Mucosa of stomach (tissue), 1 donor: ENCODE measurements around the gene TEX261.

ENCODE experiments used
- H3K27me3 ChIP-seq: one replicate; pipeline ENCODE4 v1.7.0; 2013; ENCODE audit warnings: mild to moderate bottlenecking, low read length; ENCODE audit not compliant: control insufficient read depth, insufficient read depth
- H3K36me3 ChIP-seq: one replicate; pipeline ENCODE4 v1.7.0; 2013; ENCODE audit warnings: low read length; ENCODE audit not compliant: control insufficient read depth, insufficient read depth
- H3K4me1 ChIP-seq: one replicate; pipeline ENCODE4 v1.7.0; 2013; ENCODE audit warnings: mild to moderate bottlenecking, low read length; ENCODE audit not compliant: control insufficient read depth, insufficient read depth
- H3K4me3 ChIP-seq: one replicate; pipeline ENCODE4 v1.7.0; 2013; ENCODE audit warnings: low read length
- H3K9ac ChIP-seq: one replicate; pipeline ENCODE4 v1.7.0; 2013; ENCODE audit warnings: mild to moderate bottlenecking, low read length, moderate library complexity
- H3K9me3 ChIP-seq: one replicate; pipeline ENCODE4 v1.7.0; 2013; ENCODE audit warnings: mild to moderate bottlenecking, low read length, moderate library complexity; ENCODE audit not compliant: control insufficient read depth
- donor health status: Pancreatic carcinoma.

The TEX261 gene

GRCh38 chr2:70995426-70995729 is 705 bp upstream of the TEX261 start:
- H3K4me3 ChIP-seq: peak overlapping the region; percentile 93
- no peaks in the 10 kb centered on the region for H3K36me3 ChIP-seq
- peaks cover 15% of the 10 kb centered on the region for H3K4me1 ChIP-seq
- H3K9me3 ChIP-seq: no peaks in the 10 kb centered on the region
- no peaks in the 10 kb centered on the region for H3K27me3 ChIP-seq
- peak overlapping the region; percentile 72 for H3K9ac ChIP-seq

- Histone ChIP-seq H3K4me1 (peaks cover 15% of the 10 kb centered on the region), H3K4me3 (peak overlapping the region; percentile 43), H3K36me3 (no peaks in the 10 kb centered on the region), H3K9me3 (no peaks in the 10 kb centered on the region), H3K9ac (peak overlapping the region; percentile 89), H3K27me3 (no peaks in the 10 kb centered on the region)
Measured at GRCh38 chr2:70994009-70994698, 519 bp downstream of the TEX261 start.

- Histone ChIP-seq H3K4me3 (no peak overlapping the region), H3K9ac (peak overlapping the region; percentile 89), H3K27me3 (no peaks in the 10 kb centered on the region), H3K36me3 (no peaks in the 10 kb centered on the region), H3K9me3 (no peaks in the 10 kb centered on the region), H3K4me1 (peaks cover 15% of the 10 kb centered on the region)
Measured at GRCh38 chr2:70992945-70993853, 1.5 kb downstream of the TEX261 start.

- no peak overlapping the region for H3K9ac ChIP-seq
Measured at GRCh38 chr2:70991742-70992141, 2.9 kb downstream of the TEX261 start.

GRCh38 chr2:70991142-70991541 is 3.5 kb downstream of the TEX261 start:
- Histone ChIP-seq H3K4me3 (no peak overlapping the region), H3K9ac (no peak overlapping the region), H3K4me1 (peaks cover 15% of the 10 kb centered on the region), H3K9me3 (no peaks in the 10 kb centered on the region), H3K36me3 (no peaks in the 10 kb centered on the region), H3K27me3 (no peaks in the 10 kb centered on the region)

More at GRCh38 chr2:70991742-70992141, 2.9 kb downstream of the TEX261 start:
- Histone ChIP-seq H3K9me3 (no peaks in the 10 kb centered on the region), H3K4me1 (peaks cover 15% of the 10 kb centered on the region), H3K27me3 (no peaks in the 10 kb centered on the region), H3K4me3 (no peak overlapping the region), H3K36me3 (no peaks in the 10 kb centered on the region)

GRCh38 chr2:70990216-70990615 is 4.5 kb downstream of the TEX261 start:
- no peaks in the 10 kb centered on the region for H3K27me3 ChIP-seq
- H3K9me3 ChIP-seq: no peaks in the 10 kb centered on the region
- H3K4me1 ChIP-seq: peaks cover 15% of the 10 kb centered on the region
- H3K9ac ChIP-seq: no peak overlapping the region
- H3K4me3 ChIP-seq: no peak overlapping the region
- no peaks in the 10 kb centered on the region for H3K36me3 ChIP-seq

GRCh38 chr2:70988726-70989648 is 5.7 kb downstream of the TEX261 start:
- Histone ChIP-seq H3K4me1 (peaks cover 13% of the 10 kb centered on the region), H3K9ac (no peak overlapping the region), H3K9me3 (no peaks in the 10 kb centered on the region), H3K36me3 (no peaks in the 10 kb centered on the region), H3K27me3 (no peaks in the 10 kb centered on the region), H3K4me3 (no peak overlapping the region)

- Histone ChIP-seq H3K36me3 (no peaks in the 10 kb centered on the region), H3K4me1 (peaks cover 4% of the 10 kb centered on the region), H3K27me3 (no peaks in the 10 kb centered on the region), H3K4me3 (no peak overlapping the region), H3K9ac (no peak overlapping the region), H3K9me3 (no peaks in the 10 kb centered on the region)
Measured at GRCh38 chr2:70988151-70988550, 6.5 kb downstream of the TEX261 start.

- no peaks in the 10 kb centered on the region for H3K9me3 ChIP-seq
- no peak overlapping the region for H3K9ac ChIP-seq
- no peaks in the 10 kb centered on the region for H3K4me1 ChIP-seq
- no peaks in the 10 kb centered on the region for H3K36me3 ChIP-seq
- H3K4me3 ChIP-seq: no peak overlapping the region
- no peaks in the 10 kb centered on the region for H3K27me3 ChIP-seq
Measured at GRCh38 chr2:70987386-70987785, 7.3 kb downstream of the TEX261 start.

- no peaks in the 10 kb centered on the region for H3K27me3 ChIP-seq
- no peaks in the 10 kb centered on the region for H3K4me1 ChIP-seq
- no peaks in the 10 kb centered on the region for H3K9me3 ChIP-seq
- no peak overlapping the region for H3K9ac ChIP-seq
- no peak overlapping the region for H3K4me3 ChIP-seq
- no peaks in the 10 kb centered on the region for H3K36me3 ChIP-seq
Measured at GRCh38 chr2:70986499-70987189, 8.0 kb downstream of the TEX261 start.

- Histone ChIP-seq H3K27me3 (no peaks in the 10 kb centered on the region), H3K4me1 (no peaks in the 10 kb centered on the region), H3K36me3 (no peaks in the 10 kb centered on the region), H3K9ac (no peak overlapping the region), H3K4me3 (no peak overlapping the region), H3K9me3 (no peaks in the 10 kb centered on the region)
Measured at GRCh38 chr2:70985956-70986355, 8.7 kb downstream of the TEX261 start.
